K562 (cell line): ENCODE measurements around the gene RALGPS1. TPM values are rescaled to one million over a fixed set of nuclear protein-coding genes. Genes with fewer than 3 reads are reported as not detected.
A peak's percentile ranks its signal among the peaks of the same experiment; 100 is the strongest.

Experiments
- DDX20 ChIP-seq: fragments of 450-650 bp; IDR thresholded peaks from 2 replicates; pipeline ENCODE4 v1.6.1; 2016; ENCODE audit warnings: missing genetic modification characterization, low read depth, mild to moderate bottlenecking, missing compliant biosample characterization, moderate library complexity
- EGR1 ChIP-seq: fragments of 450-650 bp; conservative IDR thresholded peaks from 2 replicates; pipeline ENCODE4 v1.6.1; 2017; ENCODE audit warnings: mild to moderate bottlenecking
- ESRRB ChIP-seq: fragments of 250-450 bp; sonication (Bioruptor Pico); IDR thresholded peaks from 2 replicates; pipeline ENCODE4 v1.5.0; 2020; ENCODE audit warnings: mild to moderate bottlenecking, moderate library complexity, borderline replicate concordance
- ETV1 ChIP-seq: fragments of 450-650 bp; conservative IDR thresholded peaks from 2 replicates; pipeline ENCODE4 v1.6.1; 2016; ENCODE audit warnings: missing genetic modification characterization, control low read depth, low read depth, missing compliant biosample characterization
- HBP1 ChIP-seq: fragments of 450-650 bp; formaldehyde crosslinking; IDR thresholded peaks from 2 replicates; pipeline ENCODE4 v1.4.0; 2022; ENCODE audit warnings: missing genetic modification characterization
- HNRNPUL1 ChIP-seq: fragments of 200-400 bp; formaldehyde crosslinking; IDR thresholded peaks from 2 replicates; pipeline ENCODE4 v1.6.1; 2017; ENCODE audit warnings: low read length
- KLF10 ChIP-seq: fragments of 250-450 bp; sonication (Bioruptor Pico); IDR thresholded peaks from 2 replicates; pipeline ENCODE4 v1.6.1; 2021; ENCODE audit warnings: matching md5 sums
- KLF13 ChIP-seq: fragments of 450-650 bp; IDR thresholded peaks from 2 replicates; pipeline ENCODE4 v1.6.1; 2016; ENCODE audit warnings: missing genetic modification characterization, low read depth, mild to moderate bottlenecking, missing compliant biosample characterization, moderate library complexity, borderline replicate concordance
- NR2C2 ChIP-seq, 2 experiments: fragments of 200-800 bp in 1 of 2; sonication (Bioruptor generic) in 1 of 2; sonication (generic) in 1 of 2; formaldehyde crosslinking in 1 of 2; IDR thresholded peaks; 2 replicates each; pipeline versions ENCODE4 v1.6.1 to v1.8.0; 2016 to 2022; ENCODE audit warnings: mild to moderate bottlenecking in 1 of 2, missing compliant biosample characterization in 1 of 2, missing genetic modification characterization in 1 of 2, missing genetic modification reagents in 1 of 2
- PTRF ChIP-seq: fragments of 450-650 bp; IDR thresholded peaks from 2 replicates; pipeline ENCODE4 v1.6.1; 2016; ENCODE audit warnings: mild to moderate bottlenecking, missing genetic modification characterization, missing compliant biosample characterization
- RFX5 ChIP-seq: IDR thresholded peaks from 2 replicates; pipeline ENCODE4 v1.6.1; 2011; ENCODE audit warnings: low read depth, mild to moderate bottlenecking, improper control_type of control experiment, low read length
- SAFB2 ChIP-seq: fragments of 200-400 bp; formaldehyde crosslinking; IDR thresholded peaks from 2 replicates; pipeline ENCODE4 v1.6.1; 2018; ENCODE audit warnings: borderline replicate concordance, low read length, low read depth, moderate library complexity; ENCODE audit not compliant: severe bottlenecking
- SOX6 ChIP-seq: fragments of 450-650 bp; IDR thresholded peaks from 2 replicates; pipeline ENCODE4 v1.6.1; 2014; ENCODE audit warnings: mild to moderate bottlenecking
- STAT5B ChIP-seq: fragments of 250-450 bp; sonication (Bioruptor Pico); IDR thresholded peaks from 2 replicates; pipeline ENCODE4 v1.8.0; 2021; ENCODE audit warnings: mild to moderate bottlenecking, inconsistent platforms
- ZEB2 ChIP-seq: fragments of 450-650 bp; IDR thresholded peaks from 2 replicates; pipeline ENCODE4 v1.6.1; 2016
- ZNF124 ChIP-seq: sonication (generic); formaldehyde crosslinking; IDR thresholded peaks from 2 replicates; pipeline ENCODE4 v1.8.1; 2022; ENCODE audit warnings: missing genetic modification reagents
- ZNF23 ChIP-seq: fragments of 250-450 bp; sonication (Bioruptor Pico); IDR thresholded peaks from 2 replicates; pipeline ENCODE4 v1.4.0; 2020; ENCODE audit warnings: mild to moderate bottlenecking
- ZNF584 ChIP-seq: fragments of 200-800 bp; sonication (Bioruptor generic); IDR thresholded peaks from 2 replicates; pipeline ENCODE4 v1.6.1; 2016; ENCODE audit warnings: low read depth, mild to moderate bottlenecking, missing genetic modification characterization, missing compliant biosample characterization
- polyA plus RNA-seq, 8 experiments: library from polyadenylated mRNA; depleted of rRNA in 4 of 8; stranded (reverse) in 5 of 8; unstranded in 3 of 8; fragments of >200 nt; fragmentation: Nextera tagmentation in 2 of 8; fragmentation: Illumina TruSeq in 1 of 8; extraction: Ambion mirVana in 2 of 8; extraction: Trizol in 1 of 8; gene quantifications; 2 replicates each; pipeline versions ENCODE4 v1.2.1 to v1.2.3, GENCODE V29; 2011 to 2014; ENCODE audit warnings: inconsistent platforms in 1 of 8, missing spikeins in 1 of 8
- total RNA-seq, 7 experiments: library from RNA; depleted of rRNA in 6 of 7; stranded (reverse); fragments of >200 nt in 6 of 7; fragmentation: Illumina TruSeq in 2 of 7; extraction: Trizol in 2 of 7; gene quantifications; 2 replicates each; pipeline versions ENCODE4 v1.2.1 to v1.2.3, GENCODE V29; 2011 to 2021; ENCODE audit warnings: low replicate concordance in 1 of 7
- TF ChIP-seq, protein P1 (sequence below): fragments of 450-650 bp; IDR thresholded peaks from 2 replicates; pipeline ENCODE4 v1.6.1; 2016
- TF ChIP-seq, protein P2 (sequence below): fragments of 450-650 bp; IDR thresholded peaks from 2 replicates; pipeline ENCODE4 v1.6.1; 2016; ENCODE audit warnings: missing biosample characterization, missing genetic modification characterization
- TF ChIP-seq, protein P3 (sequence below): fragments of 200-800 bp; sonication (Bioruptor generic); IDR thresholded peaks from 2 replicates; pipeline ENCODE4 v1.6.1; 2017; ENCODE audit warnings: missing genetic modification characterization, missing compliant biosample characterization
- TF ChIP-seq, protein P4 (sequence below): fragments of 250-450 bp; sonication (Bioruptor Pico); IDR thresholded peaks from 2 replicates; pipeline ENCODE4 v1.5.0; 2020; ENCODE audit warnings: mild to moderate bottlenecking, borderline replicate concordance

The RALGPS1 gene
- total and polyA plus RNA-seq, 9 of the 15 experiments (the other 6 are each of a cell fraction or from before 2014, with no cell fraction given), result 0.04 to 2.6 (median 1.5) TPM

- TF ChIP-seq, protein P1, sequence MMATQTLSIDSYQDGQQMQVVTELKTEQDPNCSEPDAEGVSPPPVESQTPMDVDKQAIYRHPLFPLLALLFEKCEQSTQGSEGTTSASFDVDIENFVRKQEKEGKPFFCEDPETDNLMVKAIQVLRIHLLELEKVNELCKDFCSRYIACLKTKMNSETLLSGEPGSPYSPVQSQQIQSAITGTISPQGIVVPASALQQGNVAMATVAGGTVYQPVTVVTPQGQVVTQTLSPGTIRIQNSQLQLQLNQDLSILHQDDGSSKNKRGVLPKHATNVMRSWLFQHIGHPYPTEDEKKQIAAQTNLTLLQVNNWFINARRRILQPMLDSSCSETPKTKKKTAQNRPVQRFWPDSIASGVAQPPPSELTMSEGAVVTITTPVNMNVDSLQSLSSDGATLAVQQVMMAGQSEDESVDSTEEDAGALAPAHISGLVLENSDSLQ, result peak; percentile 48; the same call in 1 of the 2 replicates
- no peak for TF ChIP-seq STAT5B (CRISPR knock-in tag)
- no peak for TF ChIP-seq HNRNPUL1
- TF ChIP-seq, protein P2, sequence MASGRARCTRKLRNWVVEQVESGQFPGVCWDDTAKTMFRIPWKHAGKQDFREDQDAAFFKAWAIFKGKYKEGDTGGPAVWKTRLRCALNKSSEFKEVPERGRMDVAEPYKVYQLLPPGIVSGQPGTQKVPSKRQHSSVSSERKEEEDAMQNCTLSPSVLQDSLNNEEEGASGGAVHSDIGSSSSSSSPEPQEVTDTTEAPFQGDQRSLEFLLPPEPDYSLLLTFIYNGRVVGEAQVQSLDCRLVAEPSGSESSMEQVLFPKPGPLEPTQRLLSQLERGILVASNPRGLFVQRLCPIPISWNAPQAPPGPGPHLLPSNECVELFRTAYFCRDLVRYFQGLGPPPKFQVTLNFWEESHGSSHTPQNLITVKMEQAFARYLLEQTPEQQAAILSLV (tag), result no peak
- TF ChIP-seq ZNF23 (CRISPR knock-in tag), result no peak
- TF ChIP-seq, protein P3, sequence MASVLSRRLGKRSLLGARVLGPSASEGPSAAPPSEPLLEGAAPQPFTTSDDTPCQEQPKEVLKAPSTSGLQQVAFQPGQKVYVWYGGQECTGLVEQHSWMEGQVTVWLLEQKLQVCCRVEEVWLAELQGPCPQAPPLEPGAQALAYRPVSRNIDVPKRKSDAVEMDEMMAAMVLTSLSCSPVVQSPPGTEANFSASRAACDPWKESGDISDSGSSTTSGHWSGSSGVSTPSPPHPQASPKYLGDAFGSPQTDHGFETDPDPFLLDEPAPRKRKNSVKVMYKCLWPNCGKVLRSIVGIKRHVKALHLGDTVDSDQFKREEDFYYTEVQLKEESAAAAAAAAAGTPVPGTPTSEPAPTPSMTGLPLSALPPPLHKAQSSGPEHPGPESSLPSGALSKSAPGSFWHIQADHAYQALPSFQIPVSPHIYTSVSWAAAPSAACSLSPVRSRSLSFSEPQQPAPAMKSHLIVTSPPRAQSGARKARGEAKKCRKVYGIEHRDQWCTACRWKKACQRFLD (CRISPR knock-in tag), result 0 out of 2 replicates have a peak, but pooled peaks have one; percentile 29
- 0 out of 2 replicates have a peak, but pooled peaks have one; percentile 54 for TF ChIP-seq DDX20 (tag)
- 0 out of 2 replicates have a peak, but pooled peaks have one; percentile 51 for TF ChIP-seq SOX6
- TF ChIP-seq EGR1, result no peak
- peak; percentile 59; the same call in 1 of the 2 replicates for TF ChIP-seq PTRF
- TF ChIP-seq KLF10 (CRISPR knock-in tag), result no peak
- peak; percentile 43; the same call in 1 of the 2 replicates for TF ChIP-seq ZEB2
- TF ChIP-seq ZNF584 (CRISPR knock-in tag), result no peak
- TF ChIP-seq SAFB2, result no peak
- peak; percentile 61; the same call in 1 of the 2 replicates for TF ChIP-seq KLF13
- TF ChIP-seq NR2C2 (CRISPR knock-in tag; IDR thresholded peaks at IDR 0.05), result no peak
- peak; percentile 56 for TF ChIP-seq NR2C2 (tag; IDR thresholded peaks at IDR 0.05)
- TF ChIP-seq RFX5, result no peak
- no peak for TF ChIP-seq ZNF124 (CRISPR knock-in tag)
- TF ChIP-seq, protein P4, sequence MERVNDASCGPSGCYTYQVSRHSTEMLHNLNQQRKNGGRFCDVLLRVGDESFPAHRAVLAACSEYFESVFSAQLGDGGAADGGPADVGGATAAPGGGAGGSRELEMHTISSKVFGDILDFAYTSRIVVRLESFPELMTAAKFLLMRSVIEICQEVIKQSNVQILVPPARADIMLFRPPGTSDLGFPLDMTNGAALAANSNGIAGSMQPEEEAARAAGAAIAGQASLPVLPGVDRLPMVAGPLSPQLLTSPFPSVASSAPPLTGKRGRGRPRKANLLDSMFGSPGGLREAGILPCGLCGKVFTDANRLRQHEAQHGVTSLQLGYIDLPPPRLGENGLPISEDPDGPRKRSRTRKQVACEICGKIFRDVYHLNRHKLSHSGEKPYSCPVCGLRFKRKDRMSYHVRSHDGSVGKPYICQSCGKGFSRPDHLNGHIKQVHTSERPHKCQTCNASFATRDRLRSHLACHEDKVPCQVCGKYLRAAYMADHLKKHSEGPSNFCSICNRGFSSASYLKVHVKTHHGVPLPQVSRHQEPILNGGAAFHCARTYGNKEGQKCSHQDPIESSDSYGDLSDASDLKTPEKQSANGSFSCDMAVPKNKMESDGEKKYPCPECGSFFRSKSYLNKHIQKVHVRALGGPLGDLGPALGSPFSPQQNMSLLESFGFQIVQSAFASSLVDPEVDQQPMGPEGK (CRISPR knock-in tag), result 0 out of 2 replicates have a peak, but pooled peaks have one; percentile 4
- no peak for TF ChIP-seq ESRRB (CRISPR knock-in tag)
- 0 out of 2 replicates have a peak, but pooled peaks have one; percentile 26 for TF ChIP-seq ETV1 (tag)
- no peak for TF ChIP-seq HBP1 (CRISPR knock-in tag)
These were observed 70.4 kb downstream of the RALGPS1 start (continued) for GRCh38 chr9:126984969-126985368.
